ENCODE measurements around the gene TM2D1. TPM values are rescaled to one million over a fixed set of nuclear protein-coding genes. Genes with fewer than 3 reads are reported as not detected.

TM2D1 gene
- total RNA-seq (26.9 TPM), polyA plus RNA-seq (10 to 100 TPM; 41.3 to 53.9 (median 50.6) TPM)

DNA sequence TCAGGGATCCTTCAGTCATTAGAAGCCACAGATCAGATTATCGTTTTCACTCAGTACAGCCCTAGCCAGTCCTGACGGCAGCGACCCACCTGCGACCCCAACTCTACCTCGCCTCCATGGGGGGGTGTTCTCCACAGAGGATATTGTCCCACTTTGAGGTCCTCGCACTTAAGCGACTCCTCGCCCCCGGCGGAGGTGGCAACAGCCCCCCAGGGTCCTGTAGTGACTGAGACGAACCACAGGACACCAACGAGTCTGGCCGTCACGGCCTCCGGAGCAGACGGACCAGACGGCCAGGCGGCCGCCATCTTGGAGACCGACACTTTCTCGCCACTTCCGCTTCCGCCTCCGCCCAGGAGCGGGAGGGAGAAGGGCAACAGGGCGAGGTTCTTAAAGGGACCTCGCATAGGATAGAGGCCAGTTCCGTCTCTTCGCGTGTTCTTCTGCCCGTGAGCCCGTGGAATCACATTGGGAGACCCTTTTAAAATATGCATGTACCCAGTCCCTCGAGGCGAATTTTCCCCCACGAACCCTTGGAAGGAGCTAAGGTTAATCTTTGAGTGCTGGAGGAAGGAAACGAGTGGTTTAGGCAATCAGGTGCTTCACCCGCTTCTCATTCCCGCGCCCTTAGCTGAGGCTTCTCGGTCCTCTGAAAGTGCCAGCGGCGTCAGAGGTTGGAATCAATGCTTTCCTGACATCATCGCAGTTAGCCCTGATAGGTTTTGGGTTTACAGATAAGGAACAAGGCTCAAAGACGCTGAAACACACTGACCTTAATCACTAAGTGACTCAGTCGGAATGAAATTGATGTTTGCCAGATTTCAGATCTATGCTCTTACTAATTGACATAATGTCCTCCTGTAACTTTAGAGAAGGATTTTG lies at the start of gene TM2D1:
TM2D1 (minus strand) TSS at position 329 of the 882 bp plus-strand sequence; CDS start at position 308, 21 bp downstream.
- Mint-ChIP-seq H3K27ac (peak within 1 kb of the TSS; percentile 98 to 99 (median 99)), H3K4me1 (peaks cover 13 to 34% (median 28%) of the 10 kb centered on the region in 4 donors), H3K4me3 (peak within 1 kb of the TSS; percentile 92 to 99 (median 96)), H3K9me3 (no peaks in the 10 kb centered on the region), H3K27me3 (no peaks in the 10 kb centered on the region), H3K36me3 (no peaks in the 10 kb centered on the region)
- peak; percentile 97 for ATAC-seq (ENCODE audit: low read depth in 2 of 2)
- H3K4me3 ChIP-seq (ENCODE audit: low read depth, low read length): peak within 1 kb of the TSS; percentile 98
- peak within 1 kb of the TSS; percentile 88 for H3K27ac ChIP-seq (ENCODE audit: insufficient read depth, low read length, poor library complexity, severe bottlenecking)
- peaks cover 23% of the 10 kb centered on the region for H3K4me1 ChIP-seq (ENCODE audit: control insufficient read depth, insufficient read depth, low read length, poor library complexity, severe bottlenecking)
- no peaks in the 10 kb centered on the region for H3K36me3 ChIP-seq (ENCODE audit: control insufficient read depth, insufficient read depth, low read length)
- DNase-seq: peak; percentile 83 to 93 (median 85)
- H3K9me3 ChIP-seq (ENCODE audit: control insufficient read depth in 2 of 2, low read length in 2 of 2): no peaks in the 10 kb centered on the region
- H3K27me3 ChIP-seq (ENCODE audit: control insufficient read depth, insufficient read depth, low read length): no peaks in the 10 kb centered on the region

DNA sequence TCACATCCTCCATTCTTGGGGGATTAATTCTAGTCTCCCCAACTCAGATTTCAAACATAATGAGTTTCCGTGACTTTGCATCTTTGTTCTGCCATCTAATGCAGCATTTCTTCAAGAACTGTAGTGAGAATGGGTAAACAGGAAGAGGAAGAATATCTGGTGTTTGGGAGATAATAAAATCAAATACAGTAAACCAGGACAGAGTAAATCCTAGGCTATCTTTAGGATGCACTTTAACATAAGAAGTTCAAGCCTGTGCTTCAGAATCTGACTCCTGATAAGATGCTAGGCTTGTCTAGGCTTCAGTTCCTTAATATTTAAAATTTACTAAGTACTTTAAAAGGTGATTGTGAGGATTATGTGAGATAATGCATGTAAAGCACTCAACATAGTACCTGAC lies 45.2 kb upstream of the TM2D1 start:
- H3K27ac ChIP-seq (ENCODE audit: insufficient read depth, low read length, poor library complexity, severe bottlenecking): no peak overlapping the region
- no peaks in the 10 kb centered on the region for H3K27me3 ChIP-seq (ENCODE audit: control insufficient read depth, insufficient read depth, low read length)
- peaks cover 12% of the 10 kb centered on the region for H3K36me3 ChIP-seq (ENCODE audit: control insufficient read depth, insufficient read depth, low read length)
- H3K9me3 ChIP-seq (ENCODE audit: control insufficient read depth in 2 of 2, low read length in 2 of 2): no peaks in the 10 kb centered on the region
- peaks cover 9% of the 10 kb centered on the region for H3K4me1 ChIP-seq (ENCODE audit: control insufficient read depth, insufficient read depth, low read length, poor library complexity, severe bottlenecking)
- ATAC-seq (ENCODE audit: low read depth in 2 of 2): no peak
- Mint-ChIP-seq H3K27me3 (no peaks in the 10 kb centered on the region), H3K4me1 (peaks cover 0 to 17% (median 9%) of the 10 kb centered on the region in 4 donors), H3K4me3 (no peak overlapping the region), H3K27ac (peak overlapping the region in 1 of 3 donors; percentile 36), H3K36me3 (peaks cover 29% of the 10 kb centered on the region), H3K9me3 (no peaks in the 10 kb centered on the region)
- H3K4me3 ChIP-seq (ENCODE audit: low read depth, low read length): no peak overlapping the region
- DNase-seq: no peak

DNA sequence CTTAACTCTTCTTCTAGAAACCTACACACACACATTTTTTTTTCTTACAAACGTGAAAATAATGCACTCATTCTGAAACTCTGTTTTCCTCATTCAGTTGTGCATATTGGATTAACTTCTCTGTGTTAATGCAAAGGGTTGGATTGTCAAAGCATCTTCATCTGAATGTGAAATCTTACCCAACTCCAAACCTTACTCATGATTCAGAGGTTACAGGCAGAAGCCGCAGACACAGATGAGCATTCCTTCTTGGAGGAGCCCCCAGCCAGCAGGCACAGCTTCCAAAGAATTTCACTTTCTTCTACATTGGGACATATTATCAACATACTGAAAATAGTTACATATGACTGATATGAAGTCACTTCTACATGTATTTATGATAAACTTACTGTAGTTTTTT lies 33.0 kb upstream of the TM2D1 start:
- Mint-ChIP-seq H3K4me3 (no peak overlapping the region), H3K9me3 (no peaks in the 10 kb centered on the region), H3K27ac (peak overlapping the region in 2 of 3 donors; percentile 66 to 73), H3K27me3 (no peaks in the 10 kb centered on the region), H3K4me1 (peaks cover 4 to 17% (median 12%) of the 10 kb centered on the region in 4 donors), H3K36me3 (peaks cover 8% of the 10 kb centered on the region)
- no peaks in the 10 kb centered on the region for H3K4me1 ChIP-seq (ENCODE audit: control insufficient read depth, insufficient read depth, low read length, poor library complexity, severe bottlenecking)
- DNase-seq (no peak), ATAC-seq (ENCODE audit: low read depth in 2 of 2) (no peak)
- no peaks in the 10 kb centered on the region for H3K27me3 ChIP-seq (ENCODE audit: control insufficient read depth, insufficient read depth, low read length)
- H3K36me3 ChIP-seq (ENCODE audit: control insufficient read depth, insufficient read depth, low read length): no peaks in the 10 kb centered on the region
- no peak overlapping the region for H3K4me3 ChIP-seq (ENCODE audit: low read depth, low read length)
- no peak overlapping the region for H3K27ac ChIP-seq (ENCODE audit: insufficient read depth, low read length, poor library complexity, severe bottlenecking)
- H3K9me3 ChIP-seq (ENCODE audit: control insufficient read depth in 2 of 2, low read length in 2 of 2): no peaks in the 10 kb centered on the region

DNA sequence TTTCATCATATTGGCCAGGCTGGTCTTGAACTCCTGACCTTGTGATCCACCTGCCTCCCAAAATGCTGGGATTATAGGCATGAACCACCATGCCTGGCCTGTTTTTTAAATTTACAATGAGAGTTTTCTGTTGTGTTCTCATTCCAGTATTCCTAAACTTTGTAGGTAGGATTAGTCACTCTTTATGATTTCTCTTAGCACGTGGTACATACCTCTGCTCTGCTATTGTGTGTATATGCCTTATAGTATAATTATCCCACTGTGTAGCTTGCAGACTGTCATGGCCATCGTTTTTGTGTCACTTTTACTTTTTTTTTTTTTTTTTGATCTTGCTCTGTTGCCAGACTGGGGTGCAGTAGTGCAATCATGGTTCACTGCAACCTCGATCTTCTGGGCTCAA lies 31.8 kb upstream of the TM2D1 start:
- no peak overlapping the region for H3K4me3 Mint-ChIP-seq
- H3K27me3 Mint-ChIP-seq: no peaks in the 10 kb centered on the region

DNA sequence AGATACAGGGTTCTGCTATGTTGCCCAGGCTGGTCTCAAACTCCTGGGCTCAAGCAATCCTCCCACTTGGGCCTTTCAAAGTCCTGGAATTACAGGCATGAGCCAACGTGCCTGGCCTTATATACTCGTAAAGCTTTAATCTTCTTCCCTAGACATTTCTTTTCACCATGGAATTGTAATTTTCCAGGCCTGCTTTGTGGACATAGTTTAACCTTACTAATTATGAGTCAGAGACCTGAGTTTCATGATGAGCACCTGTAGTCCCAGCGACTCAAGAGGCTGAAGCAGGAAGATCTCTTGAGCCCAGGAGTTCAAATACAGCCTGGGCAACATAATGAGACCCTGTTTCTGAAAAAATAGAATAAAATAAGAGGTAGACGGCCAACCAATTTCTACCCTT lies 29.6 kb upstream of the TM2D1 start:
- Mint-ChIP-seq H3K27me3 (no peaks in the 10 kb centered on the region), H3K36me3 (peaks cover 5% of the 10 kb centered on the region), H3K4me3 (no peak overlapping the region), H3K9me3 (no peaks in the 10 kb centered on the region), H3K4me1 (peaks cover 4 to 17% (median 9%) of the 10 kb centered on the region in 4 donors), H3K27ac (no peak overlapping the region)
- no peak overlapping the region for H3K4me3 ChIP-seq (ENCODE audit: low read depth, low read length)
- ATAC-seq (ENCODE audit: low read depth in 2 of 2) (no peak), DNase-seq (no peak)
- H3K27me3 ChIP-seq (ENCODE audit: control insufficient read depth, insufficient read depth, low read length): no peaks in the 10 kb centered on the region
- H3K27ac ChIP-seq (ENCODE audit: insufficient read depth, low read length, poor library complexity, severe bottlenecking): no peak overlapping the region
- H3K9me3 ChIP-seq (ENCODE audit: control insufficient read depth in 2 of 2, low read length in 2 of 2): no peaks in the 10 kb centered on the region
- no peaks in the 10 kb centered on the region for H3K4me1 ChIP-seq (ENCODE audit: control insufficient read depth, insufficient read depth, low read length, poor library complexity, severe bottlenecking)
- no peaks in the 10 kb centered on the region for H3K36me3 ChIP-seq (ENCODE audit: control insufficient read depth, insufficient read depth, low read length)

More for the DNA sequence above, 31.8 kb upstream of the TM2D1 start:
- no peak overlapping the region for H3K4me3 ChIP-seq (ENCODE audit: low read depth, low read length)
- no peaks in the 10 kb centered on the region for H3K9me3 ChIP-seq (ENCODE audit: control insufficient read depth in 2 of 2, low read length in 2 of 2)
- Mint-ChIP-seq H3K27ac (no peak overlapping the region), H3K36me3 (peaks cover 8% of the 10 kb centered on the region), H3K4me1 (peaks cover 4 to 17% (median 11%) of the 10 kb centered on the region in 4 donors), H3K9me3 (no peaks in the 10 kb centered on the region)
- no peaks in the 10 kb centered on the region for H3K4me1 ChIP-seq (ENCODE audit: control insufficient read depth, insufficient read depth, low read length, poor library complexity, severe bottlenecking)
- no peaks in the 10 kb centered on the region for H3K36me3 ChIP-seq (ENCODE audit: control insufficient read depth, insufficient read depth, low read length)
- no peak for DNase-seq
- no peak overlapping the region for H3K27ac ChIP-seq (ENCODE audit: insufficient read depth, low read length, poor library complexity, severe bottlenecking)
- ATAC-seq (ENCODE audit: low read depth in 2 of 2): no peak
- no peaks in the 10 kb centered on the region for H3K27me3 ChIP-seq (ENCODE audit: control insufficient read depth, insufficient read depth, low read length)

DNA sequence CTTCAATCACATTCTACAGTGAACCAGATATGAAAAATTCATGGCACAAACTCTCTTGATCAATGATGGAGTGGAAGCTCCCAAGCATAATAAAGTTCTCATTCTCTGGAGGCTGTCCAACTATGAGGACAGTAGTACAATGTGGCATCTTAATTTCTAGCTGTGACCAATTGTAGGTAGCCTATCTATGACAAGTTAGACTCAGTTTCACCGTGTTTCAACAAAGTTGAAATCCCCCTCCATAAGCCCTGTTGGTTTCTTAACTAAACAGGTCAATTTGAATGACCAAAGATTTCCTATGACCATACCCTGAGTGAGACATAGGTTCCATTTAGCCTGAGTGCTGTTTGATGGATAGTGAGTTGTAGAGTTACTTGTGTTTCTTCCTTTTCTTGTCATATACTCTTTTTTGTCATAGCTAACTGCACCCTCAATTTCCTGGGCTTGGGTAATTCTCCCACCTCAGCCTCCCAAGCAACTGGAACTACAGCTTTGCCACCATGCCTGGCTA lies 29.1 kb upstream of the TM2D1 start:
- H3K36me3 Mint-ChIP-seq: peaks cover 5% of the 10 kb centered on the region
- H3K9me3 ChIP-seq (ENCODE audit: control insufficient read depth in 2 of 2, low read length in 2 of 2): no peaks in the 10 kb centered on the region
- peaks cover 4 to 15% (median 9%) of the 10 kb centered on the region in 4 donors for H3K4me1 Mint-ChIP-seq
- H3K4me3 Mint-ChIP-seq: no peak overlapping the region
- no peaks in the 10 kb centered on the region for H3K9me3 Mint-ChIP-seq
- no peaks in the 10 kb centered on the region for H3K27me3 Mint-ChIP-seq
- H3K27ac Mint-ChIP-seq: peak overlapping the region in 1 of 3 donors; percentile 12
- H3K4me1 ChIP-seq (ENCODE audit: control insufficient read depth, insufficient read depth, low read length, poor library complexity, severe bottlenecking): no peaks in the 10 kb centered on the region
- no peak overlapping the region for H3K4me3 ChIP-seq (ENCODE audit: low read depth, low read length)
- no peaks in the 10 kb centered on the region for H3K27me3 ChIP-seq (ENCODE audit: control insufficient read depth, insufficient read depth, low read length)
- no peak overlapping the region for H3K27ac ChIP-seq (ENCODE audit: insufficient read depth, low read length, poor library complexity, severe bottlenecking)
- ATAC-seq (ENCODE audit: low read depth in 2 of 2) (no peak), DNase-seq (no peak)
- H3K36me3 ChIP-seq (ENCODE audit: control insufficient read depth, insufficient read depth, low read length): no peaks in the 10 kb centered on the region

DNA sequence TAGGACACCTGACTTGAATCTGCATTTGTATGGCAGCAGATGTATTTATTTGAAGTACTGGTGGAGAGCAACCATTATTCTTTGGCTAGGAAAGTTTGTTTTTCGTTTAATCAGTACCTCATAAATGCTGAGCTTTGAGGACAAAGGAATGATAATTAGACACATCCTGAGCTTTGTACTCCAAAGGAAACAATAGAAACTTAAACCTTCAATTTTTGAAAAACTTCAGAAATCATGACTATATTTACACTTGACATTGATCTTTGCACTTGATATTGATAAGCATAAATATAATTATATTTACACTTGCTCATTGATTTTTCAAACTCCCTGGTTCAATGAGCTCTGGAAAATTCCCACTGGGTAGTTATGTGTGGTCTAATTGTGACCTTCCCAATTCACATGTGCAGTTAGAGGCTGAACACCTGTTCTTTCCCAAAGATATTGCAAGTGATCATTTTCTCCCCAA lies 28.0 kb upstream of the TM2D1 start:
- no peak overlapping the region for H3K4me3 ChIP-seq (ENCODE audit: low read depth, low read length)
- H3K4me3 Mint-ChIP-seq: no peak overlapping the region
- H3K4me1 ChIP-seq (ENCODE audit: control insufficient read depth, insufficient read depth, low read length, poor library complexity, severe bottlenecking): no peaks in the 10 kb centered on the region
- H3K27ac ChIP-seq (ENCODE audit: insufficient read depth, low read length, poor library complexity, severe bottlenecking): no peak overlapping the region
- no peaks in the 10 kb centered on the region for H3K36me3 ChIP-seq (ENCODE audit: control insufficient read depth, insufficient read depth, low read length)
- peaks cover 4 to 16% (median 11%) of the 10 kb centered on the region in 4 donors for H3K4me1 Mint-ChIP-seq
- peaks cover 4% of the 10 kb centered on the region for H3K36me3 Mint-ChIP-seq
- H3K27me3 Mint-ChIP-seq: no peaks in the 10 kb centered on the region
- H3K27ac Mint-ChIP-seq: peak overlapping the region in 1 of 3 donors; percentile 8
- DNase-seq (no peak), ATAC-seq (ENCODE audit: low read depth in 2 of 2) (no peak)
- H3K9me3 Mint-ChIP-seq: no peaks in the 10 kb centered on the region
- no peaks in the 10 kb centered on the region for H3K9me3 ChIP-seq (ENCODE audit: control insufficient read depth in 2 of 2, low read length in 2 of 2)
- H3K27me3 ChIP-seq (ENCODE audit: control insufficient read depth, insufficient read depth, low read length): no peaks in the 10 kb centered on the region
